Inflammatory macrophage treated with lipopolysaccharide for 4 hours (primary cell): Measurements from ENCODE around the gene FREM3.

Experiments used
- DNase-seq: peaks from one replicate; pipeline ENCODE4 v3.0.0-alpha.2; 2020

FREM3 gene

DNA sequence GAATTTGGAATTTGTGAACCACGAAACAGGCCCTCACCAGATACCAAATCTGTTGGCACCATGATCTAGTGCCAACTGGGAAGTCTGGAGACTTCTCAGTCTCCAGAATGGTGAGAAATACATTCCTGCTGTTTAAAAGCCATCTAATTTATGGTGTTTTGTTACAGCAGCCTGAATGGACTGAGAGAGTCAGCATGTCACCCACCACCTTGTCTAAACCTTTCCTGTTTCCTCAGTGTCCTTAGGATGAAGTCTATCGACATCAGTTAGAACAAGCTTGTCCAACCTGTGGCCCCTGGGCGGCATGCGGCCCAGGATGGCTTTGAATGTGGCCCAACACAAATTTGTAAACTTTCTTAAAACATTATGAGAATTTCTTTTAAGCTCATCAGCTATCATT lies 42.1 kb downstream of the FREM3 start:
- no peak for DNase-seq

DNA sequence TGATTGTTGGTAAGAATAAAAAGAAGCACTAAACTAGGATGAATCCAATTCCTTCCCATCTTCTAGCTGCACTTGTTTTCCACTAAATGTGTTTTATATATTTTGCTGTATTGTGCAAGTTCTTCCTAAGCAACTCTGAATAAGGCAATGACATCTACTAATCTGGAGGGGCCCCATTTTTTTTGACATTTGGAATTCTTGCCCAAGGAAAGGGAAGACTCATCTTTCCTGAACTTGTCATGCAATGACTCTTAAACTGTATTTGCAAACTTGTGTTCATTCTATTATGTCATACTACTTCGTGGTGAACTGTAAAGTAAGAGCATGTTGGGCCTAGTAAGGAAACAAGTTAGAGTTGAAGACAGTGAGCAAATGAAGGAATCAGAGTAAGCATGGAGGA lies 45.9 kb downstream of the FREM3 start:
- DNase-seq = no peak

DNA sequence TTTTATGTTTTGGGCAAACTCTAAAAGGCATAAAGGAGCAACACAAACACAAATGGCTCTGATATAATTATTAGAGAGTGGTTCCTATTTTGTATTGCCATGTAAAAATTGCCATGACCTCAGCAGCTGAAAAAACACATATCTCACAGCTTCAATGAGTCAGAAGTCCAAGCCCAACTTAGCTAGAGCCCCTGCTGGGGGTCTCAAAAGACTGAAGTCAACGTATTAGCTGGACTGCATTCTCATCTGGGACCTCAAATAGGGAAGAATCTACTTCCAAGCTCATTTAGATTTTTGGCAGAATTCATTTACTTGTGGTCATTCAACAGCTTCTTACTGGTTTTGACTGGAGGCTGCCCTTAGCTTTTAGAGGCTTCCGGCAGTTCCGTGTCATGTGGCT lies 47.4 kb downstream of the FREM3 start:
- DNase-seq = no peak

DNA sequence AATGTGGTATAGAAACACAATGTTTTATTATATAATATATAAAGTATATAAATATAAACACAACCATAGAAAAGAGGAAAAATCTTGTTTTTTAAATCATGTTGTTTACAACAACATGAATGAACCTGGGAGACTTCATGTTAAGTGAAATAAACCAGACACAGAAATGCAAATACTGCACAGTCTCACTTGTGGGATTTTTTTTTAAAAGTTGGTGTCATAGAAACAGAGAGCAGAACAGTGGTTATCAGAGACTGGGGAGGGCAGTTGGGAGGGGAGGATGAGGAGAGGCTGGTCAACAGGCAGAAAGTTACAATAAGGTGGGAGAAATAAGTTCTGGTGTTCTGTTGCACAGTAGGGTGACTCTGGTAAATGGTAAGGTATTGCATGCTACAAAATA lies 57.1 kb downstream of the FREM3 start:
- no peak for DNase-seq

DNA sequence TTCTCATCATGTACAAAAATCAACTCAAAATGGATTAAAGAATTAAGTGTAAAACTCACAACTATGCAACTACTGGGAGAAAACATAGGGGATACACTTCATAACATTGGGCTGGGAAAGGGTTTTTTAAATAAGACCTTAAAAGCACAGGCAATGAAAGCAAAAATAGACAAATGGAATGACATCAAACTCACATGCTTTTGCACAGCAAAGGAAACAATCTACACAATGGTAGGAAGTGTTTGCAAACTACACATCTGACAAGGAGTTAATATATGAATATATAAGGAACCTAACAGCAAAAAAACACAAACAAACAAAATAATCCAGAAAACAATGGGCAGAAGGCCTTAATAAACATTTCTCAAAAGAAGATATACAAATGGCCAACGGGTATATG lies 57.9 kb downstream of the FREM3 start:
- DNase-seq = no peak

DNA sequence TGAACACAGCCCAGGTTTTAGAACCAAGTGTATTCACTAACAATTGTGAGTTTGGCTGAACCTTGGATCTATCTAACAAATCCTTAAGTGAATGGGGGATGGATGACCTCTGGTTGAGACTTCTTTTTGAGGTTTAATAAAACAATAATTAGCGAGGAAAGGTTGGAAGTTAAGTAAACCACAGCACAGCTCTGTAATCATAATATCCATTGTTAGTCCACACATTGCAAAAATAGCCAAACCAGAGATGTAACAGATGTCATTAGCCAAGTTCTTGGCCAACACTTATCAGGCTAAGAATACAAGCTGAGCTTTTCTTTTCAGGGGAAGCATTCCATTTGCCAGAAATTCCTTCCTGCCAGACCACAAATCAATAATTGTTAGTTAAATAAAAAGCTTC lies 59.1 kb downstream of the FREM3 start:
- no peak for DNase-seq

DNA sequence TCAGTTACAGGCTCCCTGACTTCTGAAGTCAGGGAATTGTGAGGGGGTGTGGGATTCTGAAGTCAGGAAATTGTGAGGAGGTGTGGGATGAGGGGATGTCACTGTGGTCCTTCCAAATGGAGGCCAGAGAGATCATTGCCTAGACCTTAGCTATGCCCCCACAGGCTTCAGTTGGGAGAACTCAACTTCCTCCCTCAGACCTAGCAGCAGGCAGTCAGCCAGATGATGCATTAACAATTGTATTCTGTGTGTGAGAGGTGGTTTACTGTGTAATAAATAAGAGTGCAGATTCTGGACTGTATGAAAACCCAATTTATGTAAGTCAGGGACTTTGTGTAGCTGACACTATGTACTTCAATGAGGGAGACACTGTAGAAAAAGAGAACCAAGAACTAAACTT lies 65.7 kb downstream of the FREM3 start:
- no peak for DNase-seq

DNA sequence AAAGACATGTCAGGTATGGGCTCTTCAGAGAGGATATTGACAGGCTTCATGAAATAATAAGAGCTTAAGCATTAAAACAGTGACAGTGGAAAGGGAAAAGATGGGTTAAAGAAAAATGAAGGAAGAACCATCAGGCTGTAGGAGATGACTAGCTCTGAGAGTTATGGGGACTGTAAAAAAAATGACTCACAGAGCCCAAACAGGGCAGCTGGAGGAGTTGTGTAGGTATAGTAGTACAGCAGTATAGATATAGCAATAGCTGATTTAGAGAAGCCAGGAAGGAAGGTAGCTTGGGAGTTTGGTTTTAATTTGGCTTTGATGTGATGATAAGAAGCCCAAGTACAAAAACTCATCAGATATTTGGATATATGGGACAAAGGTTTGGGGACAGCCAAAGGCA lies 66.6 kb downstream of the FREM3 start:
- no peak for DNase-seq

DNA sequence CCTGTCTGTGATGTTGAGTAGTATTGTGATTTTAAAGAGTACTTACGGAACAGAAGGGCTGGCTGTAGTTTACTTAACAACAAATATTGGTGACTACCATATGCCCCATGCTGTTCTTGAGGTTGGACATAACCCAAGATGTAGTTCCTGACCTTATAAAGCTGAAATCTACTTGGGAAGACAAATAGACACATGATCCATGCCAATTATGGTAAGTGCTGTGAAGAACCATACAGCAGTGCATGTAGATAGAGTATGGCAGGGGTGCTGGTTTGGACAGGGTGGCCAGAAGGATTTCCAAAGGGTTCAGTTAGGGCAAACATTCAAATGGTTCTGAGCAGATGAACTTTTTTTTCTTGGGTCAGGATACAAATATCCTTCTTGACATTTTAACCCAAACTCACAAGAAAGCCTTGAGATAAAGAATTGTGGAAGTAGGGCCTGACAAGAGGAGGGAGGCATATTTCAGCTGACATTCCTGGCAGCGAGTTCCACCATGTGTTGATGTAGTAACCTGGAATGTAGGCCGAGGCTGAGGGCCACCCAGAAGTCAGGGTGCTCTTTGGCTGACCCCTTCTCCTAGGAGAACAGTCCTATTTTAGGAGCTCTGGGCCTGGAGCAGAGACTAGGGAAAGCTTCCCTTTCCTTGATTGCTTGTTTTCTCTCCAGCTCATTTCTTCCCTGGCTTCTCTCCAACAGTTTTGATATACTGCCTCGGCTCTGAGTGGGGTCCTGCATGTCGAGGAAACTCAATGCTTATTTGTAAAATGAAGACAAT lies 74.2 kb downstream of the FREM3 start:
- no peak for DNase-seq

DNA sequence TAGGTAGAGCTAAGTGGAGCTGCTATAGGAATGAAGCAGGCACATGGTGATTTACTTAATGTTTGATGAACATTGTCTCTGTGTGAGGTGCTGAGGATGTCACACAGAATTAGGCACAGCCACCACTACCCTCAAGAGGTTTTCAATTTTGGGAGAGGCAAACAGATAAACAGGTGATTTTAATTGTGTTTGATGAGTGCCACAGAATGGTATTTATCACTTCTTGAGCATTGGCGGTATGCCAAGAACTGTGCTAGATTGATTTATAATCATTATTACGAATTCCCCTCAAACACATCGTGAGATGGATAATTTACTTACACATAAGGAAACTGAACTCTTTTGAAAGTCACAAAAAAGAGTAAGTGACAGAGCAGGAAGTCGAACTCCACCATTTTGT lies 74.8 kb downstream of the FREM3 start:
- no peak for DNase-seq

DNA sequence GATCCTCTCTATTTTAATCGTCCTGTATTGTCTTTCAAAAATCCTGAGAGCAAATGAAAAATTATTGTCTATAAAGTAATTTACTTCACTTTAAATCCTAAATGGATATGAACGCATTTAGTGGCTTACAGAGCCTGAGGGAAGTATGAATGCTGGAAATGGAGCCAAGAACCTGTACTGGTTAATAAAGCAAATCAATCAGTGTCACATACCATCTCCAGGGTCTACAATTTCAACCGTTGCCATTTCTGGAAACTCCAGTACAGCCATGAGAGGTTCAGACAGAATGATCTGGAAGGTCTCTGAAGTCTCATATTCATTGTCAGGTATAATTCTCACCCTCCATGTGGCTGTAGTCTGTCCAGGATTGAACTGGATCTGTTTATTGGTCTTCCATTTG lies 76.6 kb downstream of the FREM3 start:
- no peak for DNase-seq

DNA sequence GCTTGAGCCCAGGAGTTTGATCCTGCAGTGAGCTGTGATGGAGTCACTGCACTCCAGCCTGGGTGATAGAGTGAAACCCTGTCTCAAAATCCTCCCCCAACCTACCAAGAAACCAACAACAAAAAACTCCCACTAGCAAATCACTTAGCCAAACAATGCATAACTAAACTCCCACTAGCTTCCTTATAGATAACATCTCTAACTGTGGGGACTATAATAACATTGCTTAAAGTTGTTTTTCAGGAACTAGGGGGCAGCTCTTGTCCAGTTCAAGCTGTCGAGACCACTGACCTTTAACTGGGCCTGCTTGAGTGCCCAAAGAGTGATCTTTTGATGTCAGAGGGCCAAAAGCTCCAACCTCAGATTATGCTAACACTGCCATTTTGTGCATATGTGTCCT lies 81.7 kb downstream of the FREM3 start:
- DNase-seq = no peak

DNA sequence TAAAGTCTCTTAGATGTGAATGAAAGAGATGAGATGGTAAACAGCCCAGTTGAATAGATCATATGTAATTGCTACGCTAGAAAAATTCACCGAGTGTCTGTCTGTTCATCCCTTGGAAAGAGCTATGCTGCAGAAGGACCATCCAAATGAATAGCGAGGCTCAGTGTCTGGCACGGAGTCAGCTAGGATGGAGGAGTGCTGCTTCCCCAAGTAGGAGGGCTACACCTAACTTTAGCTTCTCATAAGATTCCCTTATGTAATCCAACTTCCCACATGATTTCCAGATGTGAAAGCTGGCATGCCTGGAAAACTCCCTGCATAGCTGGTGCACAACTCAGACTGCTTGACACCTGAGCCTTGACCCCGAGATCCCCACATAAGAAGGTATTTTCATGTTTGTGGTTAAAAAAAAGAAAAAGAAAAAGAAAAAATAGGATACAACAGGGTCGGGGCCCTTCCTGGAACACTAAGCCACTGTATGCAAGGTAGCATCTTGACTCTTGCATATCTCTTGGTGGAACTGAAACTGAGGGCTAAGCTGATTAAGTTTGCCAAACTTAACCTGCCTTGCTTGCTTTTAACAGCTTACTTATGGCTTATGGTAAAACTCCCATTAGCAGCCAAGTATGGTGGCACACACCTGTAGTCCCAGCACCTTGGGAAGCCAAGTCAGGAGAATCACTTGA lies 82.3 kb downstream of the FREM3 start:
- no peak for DNase-seq

DNA sequence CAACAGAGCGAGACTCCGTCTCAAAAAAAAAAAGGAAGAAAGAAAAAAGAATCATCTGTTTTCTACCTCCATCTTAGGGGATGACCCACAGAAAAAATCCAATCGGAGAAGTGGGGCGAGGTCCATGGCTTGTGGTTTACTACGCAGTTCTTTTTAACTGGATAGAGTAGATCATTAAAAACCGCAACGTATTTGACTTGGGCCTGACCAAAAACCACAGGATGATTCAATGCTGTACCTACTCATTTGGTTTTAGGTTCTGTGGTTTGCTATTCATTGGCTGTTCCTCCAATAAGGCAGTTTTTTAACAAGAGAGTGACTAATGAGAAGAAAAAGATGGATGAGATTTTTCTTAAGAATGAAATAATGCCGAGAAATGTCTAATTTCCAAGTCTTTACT lies 83.7 kb downstream of the FREM3 start:
- no peak for DNase-seq

DNA sequence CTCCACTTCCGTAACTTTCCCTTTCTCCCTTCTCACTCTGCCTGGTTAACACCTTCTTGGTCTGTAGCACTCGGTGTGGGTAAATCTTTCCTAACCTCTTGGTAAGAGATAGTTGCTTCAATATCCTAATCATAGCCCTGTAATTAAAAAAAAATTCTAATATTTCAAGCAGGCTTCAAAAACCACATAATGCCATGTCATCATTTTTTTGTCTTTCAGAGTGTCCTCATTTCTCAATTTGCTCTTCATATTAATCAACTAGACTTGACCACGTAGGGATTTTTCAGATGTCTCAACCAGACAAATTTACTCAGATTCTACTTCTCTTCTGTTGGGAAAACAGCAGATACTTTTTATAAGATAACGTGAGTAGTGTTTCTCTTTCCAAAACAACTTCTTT lies 91.0 kb downstream of the FREM3 start:
- no peak for DNase-seq

DNA sequence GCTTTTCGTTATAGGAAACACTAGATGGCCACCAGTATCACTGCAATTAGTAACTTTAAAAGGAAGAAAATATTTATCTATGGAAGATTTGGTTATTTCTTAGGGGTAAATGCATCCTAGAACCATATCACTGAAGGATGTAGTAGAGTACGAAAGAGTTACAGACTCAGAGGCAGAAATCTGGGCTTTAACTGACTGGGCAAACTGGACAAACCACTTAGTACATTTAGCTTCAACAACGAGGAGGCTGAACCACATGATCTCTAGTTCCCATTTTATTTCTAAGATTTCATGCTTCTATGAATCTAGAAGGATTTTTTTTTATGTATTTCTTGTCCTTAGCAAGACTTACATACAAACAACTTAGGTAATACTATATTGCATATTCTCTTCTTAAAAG lies 94.0 kb downstream of the FREM3 start:
- DNase-seq = no peak

DNA sequence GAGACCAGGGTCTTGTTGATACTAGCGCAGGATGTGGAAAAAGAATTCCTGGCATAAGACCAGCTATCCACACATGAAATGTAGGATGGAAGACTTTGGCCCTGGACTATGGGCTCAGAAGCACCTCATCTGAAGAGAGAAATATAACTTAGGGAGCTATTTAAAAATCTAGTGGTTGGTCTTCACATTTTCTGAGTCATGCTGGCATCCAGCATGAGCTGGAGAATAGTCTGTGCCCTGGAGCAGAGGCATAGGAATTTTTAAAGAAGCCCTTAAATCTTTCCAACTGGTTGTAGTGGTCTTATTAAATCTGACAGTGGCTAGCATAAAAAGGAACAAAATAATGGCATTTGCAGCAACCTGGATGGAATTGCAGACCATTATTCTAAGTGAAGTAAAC lies 100.6 kb downstream of the FREM3 start:
- DNase-seq = no peak

DNA sequence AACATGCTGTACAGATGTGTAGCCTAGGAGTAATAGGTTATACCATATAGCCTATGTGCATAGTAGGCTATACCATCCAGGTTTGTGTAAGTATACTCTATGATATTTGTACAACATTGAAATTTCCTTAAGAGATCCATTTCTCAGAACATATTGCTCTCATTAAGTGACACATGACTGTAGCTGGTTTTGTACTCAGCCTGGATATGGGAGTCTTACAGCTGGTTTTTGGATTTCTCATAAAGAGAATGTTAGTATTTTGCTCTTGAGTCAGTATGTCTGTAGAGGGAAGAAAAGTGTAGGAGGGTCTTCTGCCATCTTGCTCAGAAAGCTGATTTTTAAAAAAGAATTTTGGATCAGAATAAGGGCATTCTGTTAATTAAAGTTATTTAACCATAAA lies 101.7 kb downstream of the FREM3 start:
- no peak for DNase-seq

DNA sequence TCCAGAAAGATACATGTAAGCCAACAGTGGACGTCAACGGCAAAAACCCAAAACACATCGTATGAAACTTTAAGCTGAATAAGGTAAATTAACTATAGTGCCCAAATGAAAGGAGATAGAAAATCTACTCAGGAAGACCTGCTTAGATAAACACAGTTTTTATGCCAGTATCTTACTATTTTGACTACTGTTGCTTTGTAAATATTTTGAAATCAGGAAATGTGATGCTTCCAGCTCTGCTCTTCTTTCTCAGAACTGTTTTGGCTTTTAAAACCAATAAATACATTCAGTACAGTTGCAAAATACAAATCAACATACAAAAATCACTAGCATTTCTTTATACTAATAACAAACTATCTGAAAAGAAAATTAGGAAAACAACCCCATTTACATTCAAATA lies 103.2 kb downstream of the FREM3 start:
- no peak for DNase-seq

DNA sequence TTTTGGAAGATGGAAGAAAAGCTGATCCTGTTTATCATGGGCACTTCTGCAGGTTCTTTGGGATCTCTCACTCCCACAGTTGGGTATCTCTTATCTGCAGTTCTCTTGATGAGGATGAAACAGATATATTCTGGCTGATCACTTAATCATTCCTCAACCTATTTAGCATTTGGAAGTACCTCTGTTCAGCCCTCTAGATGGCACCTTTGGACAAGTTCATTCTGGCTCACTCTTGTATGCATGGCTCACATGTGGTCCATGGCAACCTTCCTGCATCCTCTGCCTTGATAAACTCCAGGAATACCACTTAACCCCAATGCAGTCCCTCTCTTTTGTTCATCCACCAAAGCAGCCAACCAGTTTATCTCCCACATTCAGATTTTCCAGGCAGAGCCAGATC lies 112.8 kb downstream of the FREM3 start:
- DNase-seq = no peak

DNA sequence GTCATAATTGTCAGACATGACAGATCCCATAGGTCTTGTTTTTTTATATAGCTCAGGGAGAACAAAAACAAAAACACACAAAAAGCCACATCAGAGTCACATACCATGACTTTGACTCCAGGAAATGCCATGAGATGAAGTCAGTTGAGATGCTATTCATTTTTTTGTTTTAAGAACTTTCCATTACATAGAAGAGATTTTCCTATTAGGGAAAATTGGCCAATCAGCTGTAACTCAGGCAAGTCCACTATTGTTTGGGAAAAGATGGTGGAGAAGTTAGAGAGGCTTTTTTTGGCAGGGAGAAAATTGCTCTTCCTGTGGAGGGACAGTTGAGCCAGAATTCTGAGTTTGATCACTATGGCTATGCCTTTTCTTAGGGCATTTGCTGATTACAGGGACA lies 114.4 kb downstream of the FREM3 start:
- DNase-seq = no peak

DNA sequence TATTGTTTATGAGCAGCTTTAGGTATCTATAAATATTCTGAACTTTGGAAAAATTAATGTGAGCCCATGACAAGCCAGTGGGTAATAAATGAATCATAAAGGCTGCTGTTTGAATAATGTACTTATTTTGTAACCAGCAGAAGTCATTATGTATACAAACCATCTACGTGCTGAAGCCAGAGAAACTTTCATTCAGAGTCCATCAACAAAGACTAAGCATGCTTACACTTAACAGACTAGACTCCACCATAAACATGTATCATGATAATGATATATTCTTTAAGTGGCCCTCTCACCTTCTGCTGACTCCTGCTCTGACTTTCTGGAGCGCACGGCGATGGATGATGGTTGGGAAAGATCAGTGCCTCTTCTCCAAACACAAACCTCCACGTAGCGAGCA lies 114.9 kb downstream of the FREM3 start:
- DNase-seq = no peak

DNA sequence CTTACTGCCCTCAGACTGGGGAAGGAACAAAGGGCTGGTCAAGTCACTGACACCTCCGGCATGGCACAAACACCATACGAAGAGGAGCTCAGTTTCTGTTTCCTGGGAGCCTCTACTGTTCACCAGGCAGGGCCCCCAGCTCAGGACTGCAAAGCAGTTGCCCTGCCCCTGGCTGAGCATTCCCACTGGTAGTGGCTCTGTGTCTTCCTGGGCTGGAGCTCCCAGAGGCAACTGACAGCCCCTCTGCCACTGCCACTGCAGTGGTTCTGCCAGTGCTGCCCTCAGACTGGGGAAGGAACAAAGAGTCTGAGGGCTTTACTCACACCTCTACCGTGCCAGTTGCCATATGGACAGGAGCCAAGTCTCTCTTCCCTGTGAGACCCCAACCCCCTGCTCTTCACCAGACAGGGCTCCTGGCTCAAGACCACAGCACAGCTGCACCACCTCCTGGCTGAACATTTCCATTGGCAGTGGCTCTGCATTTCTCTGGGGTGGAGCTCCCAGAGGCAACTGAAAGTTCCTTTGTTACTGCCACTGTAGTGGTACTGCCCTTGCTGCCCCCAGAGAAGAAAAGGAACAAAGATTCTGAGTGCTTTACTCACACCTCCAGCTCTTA lies 119.0 kb downstream of the FREM3 start:
- DNase-seq = no peak

DNA sequence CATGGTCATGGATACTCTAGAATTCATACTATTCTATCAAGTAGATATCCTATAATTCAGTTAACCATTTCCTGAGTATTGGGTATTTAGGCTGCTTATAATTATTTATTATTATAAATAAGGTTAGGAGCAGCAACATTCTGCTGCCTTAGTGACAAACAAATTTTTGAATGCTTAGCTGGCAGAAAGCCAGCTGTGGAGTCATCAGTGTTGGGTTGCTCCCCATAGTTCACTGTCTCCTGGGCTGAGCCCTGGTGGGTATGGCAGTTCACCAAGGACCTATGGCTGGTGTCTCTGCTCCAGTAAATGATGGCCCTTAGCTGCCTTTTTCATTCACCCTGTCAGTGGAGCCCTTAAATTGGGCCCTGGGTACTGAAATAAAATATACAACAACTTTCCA lies 125.1 kb downstream of the FREM3 start:
- no peak for DNase-seq

DNA sequence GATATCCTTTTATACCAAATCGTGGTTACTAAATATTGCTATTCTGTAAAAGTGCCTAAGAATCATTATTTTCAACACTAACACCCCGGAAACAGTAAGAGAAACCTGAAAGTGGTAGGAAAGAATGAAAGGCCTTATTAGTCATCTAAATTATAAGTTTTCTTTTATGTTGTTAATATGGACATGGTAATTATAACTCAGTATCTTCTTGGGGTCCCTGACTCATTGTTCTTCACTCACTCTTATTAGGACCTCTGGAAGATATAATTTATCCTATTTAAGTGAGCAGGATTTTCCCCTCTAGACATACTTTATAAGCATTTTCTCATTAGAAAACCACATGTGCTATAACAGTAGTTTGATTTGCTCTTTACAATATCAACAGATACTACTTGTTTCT lies 136.0 kb downstream of the FREM3 start:
- no peak for DNase-seq
